MM.1S (cell line): ENCODE data around the gene XPO5.
A peak's percentile ranks its signal among the peaks of the same experiment; 100 is the strongest.

Source experiments
- DNase-seq: peaks from one replicate; pipeline ENCODE4 v3.0.0-alpha.2; 2015
- H2AFZ ChIP-seq: fragments of 300-600 bp; sonication (generic); 2 replicates; pipeline ENCODE4 v1.6.0; 2016; ENCODE audit warnings: antibody characterized with exemption, low read length
- H3F3A ChIP-seq: fragments of 300-600 bp; sonication (generic); 2 replicates; pipeline ENCODE4 v1.6.1; 2016; ENCODE audit warnings: mild to moderate bottlenecking, antibody characterized with exemption, low read length, moderate library complexity, mixed read lengths; ENCODE audit not compliant: insufficient read depth
- H3K27ac ChIP-seq: fragments of 300-600 bp; sonication (generic); 2 replicates; pipeline ENCODE4 v1.5.1; 2016; ENCODE audit warnings: mild to moderate bottlenecking, low read length
- H3K27me3 ChIP-seq: fragments of 300-600 bp; sonication (generic); replicated peaks from 2 replicates; pipeline ENCODE4 v1.6.0; 2016; ENCODE audit warnings: low read length; ENCODE audit not compliant: insufficient read depth
- H3K36me3 ChIP-seq: fragments of 300-600 bp; sonication (generic); replicated peaks from 2 replicates; pipeline ENCODE4 v1.6.1; 2016; ENCODE audit warnings: mild to moderate bottlenecking, low read length, mixed read lengths; ENCODE audit not compliant: insufficient read depth
- H3K4me1 ChIP-seq: fragments of 300-600 bp; sonication (generic); 2 replicates; pipeline ENCODE4 v1.6.1; 2016; ENCODE audit warnings: low read length, mixed read lengths
- H3K4me2 ChIP-seq: fragments of 300-600 bp; sonication (generic); 2 replicates; pipeline ENCODE4 v1.6.0; 2016; ENCODE audit warnings: low read depth, low read length
- H3K4me3 ChIP-seq: fragments of 300-600 bp; sonication (generic); 2 replicates; pipeline ENCODE4 v1.5.1; 2016; ENCODE audit warnings: low read length, mixed read lengths
- H3K79me2 ChIP-seq: fragments of 300-600 bp; sonication (generic); 2 replicates; pipeline ENCODE4 v1.6.1; 2016; ENCODE audit warnings: mixed run types, low read length, mixed read lengths
- H3K9ac ChIP-seq: fragments of 300-600 bp; sonication (generic); 2 replicates; pipeline ENCODE4 v1.6.1; 2016; ENCODE audit warnings: low read length, mixed read lengths
- H3K9me2 ChIP-seq: fragments of 300-600 bp; sonication (generic); replicated peaks from 2 replicates; pipeline ENCODE4 v1.6.1; 2016; ENCODE audit warnings: mild to moderate bottlenecking, low read length, mixed read lengths; ENCODE audit not compliant: insufficient read depth
- H3K9me3 ChIP-seq: fragments of 300-600 bp; sonication (generic); replicated peaks from 2 replicates; pipeline ENCODE4 v1.6.1; 2016; ENCODE audit warnings: mild to moderate bottlenecking, low read length, mixed read lengths; ENCODE audit not compliant: insufficient read depth
- H4K20me1 ChIP-seq: fragments of 300-600 bp; sonication (generic); 2 replicates; pipeline ENCODE4 v1.6.1; 2016; ENCODE audit warnings: mild to moderate bottlenecking, low read length, moderate library complexity, mixed read lengths; ENCODE audit not compliant: insufficient read depth
- CTCF ChIP-seq: fragments of 300-600 bp; sonication (generic); IDR thresholded peaks from 2 replicates; pipeline ENCODE4 v1.5.1; 2016; ENCODE audit warnings: antibody characterized with exemption, low read length, mixed read lengths
- EZH2 ChIP-seq: fragments of 300-600 bp; sonication (generic); optimal IDR thresholded peaks from 2 replicates; pipeline ENCODE3; 2017; ENCODE audit warnings: low read depth, mild to moderate bottlenecking, antibody characterized with exemption, low read length, mixed read lengths
- EZH2phosphoT487 ChIP-seq: fragments of 300-600 bp; sonication (generic); IDR thresholded peaks from 2 replicates; pipeline ENCODE4 v1.6.1; 2018; ENCODE audit warnings: antibody characterized with exemption, low read length

The XPO5 gene

GRCh38 chr6:43521836-43522235, 54.0 kb downstream of the XPO5 start:
- no peak overlapping the region for H3K27ac ChIP-seq
- H3K4me3 ChIP-seq = no peak overlapping the region
- no peak overlapping the region for H2AFZ ChIP-seq
- H3K36me3 ChIP-seq = peaks cover 18% of the 10 kb centered on the region
- 0 out of 2 replicates have a peak, but pooled peaks cover 3% of the 10 kb centered on the region for H3K4me1 ChIP-seq
- no peaks in the 10 kb centered on the region for H3K9me3 ChIP-seq
- H4K20me1 ChIP-seq = no peaks in the 10 kb centered on the region
- H3K79me2 ChIP-seq = peaks cover 36% of the 10 kb centered on the region
- TF ChIP-seq CTCF = no peak
- no peak for TF ChIP-seq EZH2phosphoT487
- TF ChIP-seq EZH2 = no peak
- no peak overlapping the region for H3K4me2 ChIP-seq
- no peak for DNase-seq
- no peaks in the 10 kb centered on the region for H3K9me2 ChIP-seq
- no peaks in the 10 kb centered on the region for H3K27me3 ChIP-seq
- H3F3A ChIP-seq = 0 out of 2 replicates have a peak, but pooled peaks cover 4% of the 10 kb centered on the region
- H3K9ac ChIP-seq = no peak overlapping the region

- TF ChIP-seq EZH2phosphoT487 = no peak
- no peak for TF ChIP-seq CTCF
- TF ChIP-seq EZH2 = no peak
- H3K9me2 ChIP-seq = no peaks in the 10 kb centered on the region
- no peak overlapping the region for H2AFZ ChIP-seq
- DNase-seq = no peak
- 0 out of 2 replicates have a peak, but pooled peaks cover 4% of the 10 kb centered on the region for H3F3A ChIP-seq
- H3K79me2 ChIP-seq = peaks cover 53% of the 10 kb centered on the region
- H3K4me1 ChIP-seq = peaks cover 12% of the 10 kb centered on the region; the same call in 1 of the 2 replicates
- no peak overlapping the region for H3K9ac ChIP-seq
- no peak overlapping the region for H3K4me2 ChIP-seq
- no peaks in the 10 kb centered on the region for H3K27me3 ChIP-seq
- H4K20me1 ChIP-seq = no peaks in the 10 kb centered on the region
- H3K36me3 ChIP-seq = peaks cover 13% of the 10 kb centered on the region
- H3K4me3 ChIP-seq = no peak overlapping the region
- no peak overlapping the region for H3K27ac ChIP-seq
- H3K9me3 ChIP-seq = no peaks in the 10 kb centered on the region
Measured at GRCh38 chr6:43520097-43520496, 55.7 kb downstream of the XPO5 start.

- Histone ChIP-seq H3K27ac (peak overlapping the region; percentile 24; the same call in 1 of the 2 replicates), H3K4me2 (peak overlapping the region; percentile 74), H3F3A (0 out of 2 replicates have a peak, but pooled peaks cover 4% of the 10 kb centered on the region), H3K79me2 (peaks cover 60% of the 10 kb centered on the region), H3K9me2 (no peaks in the 10 kb centered on the region), H2AFZ (peak overlapping the region; percentile 56), H3K9me3 (no peaks in the 10 kb centered on the region), H3K36me3 (peaks cover 13% of the 10 kb centered on the region), H3K4me1 (peaks cover 12% of the 10 kb centered on the region; the same call in 1 of the 2 replicates), H3K9ac (peak overlapping the region; percentile 93), H4K20me1 (no peaks in the 10 kb centered on the region), H3K27me3 (no peaks in the 10 kb centered on the region), H3K4me3 (peak overlapping the region; percentile 99)
- TF ChIP-seq EZH2 (no peak), EZH2phosphoT487 (no peak), CTCF (no peak)
- DNase-seq = no peak
Measured at GRCh38 chr6:43517505-43518357, 58.1 kb downstream of the XPO5 start.
